Stimulated activated CD8-positive, alpha-beta memory T cell treated with anti-CD3 and anti-CD28 coated beads, Interleukin-7, amount 100 ng/mL, for 24 hours (primary cell): ENCODE results near the gene MYO3B.

Source experiments
- DNase-seq: peaks from one replicate; pipeline ENCODE4 v3.0.0-alpha.2; 2020; ENCODE audit warnings: low read depth

MYO3B gene

GRCh38 chr2:170163411-170164065 is 14.4 kb upstream of the MYO3B start:
- DNase-seq = no peak

GRCh38 chr2:170165129-170165528 is 12.8 kb upstream of the MYO3B start:
- DNase-seq = no peak

- DNase-seq = no peak
These were observed 11.2 kb upstream of the MYO3B start for GRCh38 chr2:170166735-170167134.

- DNase-seq = no peak
These were observed 7.5 kb upstream of the MYO3B start for GRCh38 chr2:170170281-170171040.

- no peak for DNase-seq
These were observed 1.7 kb upstream of the MYO3B start for GRCh38 chr2:170176212-170176611.

- DNase-seq = no peak
These were observed 2.2 kb downstream of the MYO3B start for GRCh38 chr2:170180031-170180566.

GRCh38 chr2:170181602-170182001 is 3.7 kb downstream of the MYO3B start:
- DNase-seq = no peak

- no peak for DNase-seq
These were observed 7.4 kb downstream of the MYO3B start for GRCh38 chr2:170185319-170185718.

- no peak for DNase-seq
These were observed 11.8 kb downstream of the MYO3B start for GRCh38 chr2:170189757-170190156.

GRCh38 chr2:170190172-170190571 is 12.2 kb downstream of the MYO3B start:
- DNase-seq = no peak

GRCh38 chr2:170191166-170191866 is 13.4 kb downstream of the MYO3B start:
- no peak for DNase-seq

GRCh38 chr2:170196963-170197362 is 19.0 kb downstream of the MYO3B start:
- DNase-seq = no peak

GRCh38 chr2:170201275-170201674 is 23.3 kb downstream of the MYO3B start:
- DNase-seq = no peak

- DNase-seq = no peak
These were observed 23.9 kb downstream of the MYO3B start for GRCh38 chr2:170201734-170202393.

GRCh38 chr2:170202437-170202836 is 24.5 kb downstream of the MYO3B start:
- no peak for DNase-seq

- DNase-seq = no peak
These were observed 26.5 kb downstream of the MYO3B start for GRCh38 chr2:170204298-170204951.

- no peak for DNase-seq
These were observed 28.3 kb downstream of the MYO3B start for GRCh38 chr2:170206246-170206645.

- no peak for DNase-seq
These were observed 29.0 kb downstream of the MYO3B start for GRCh38 chr2:170206805-170207407.

- no peak for DNase-seq
These were observed 30.0 kb downstream of the MYO3B start for GRCh38 chr2:170207901-170208300.

GRCh38 chr2:170208967-170209366 is 31.0 kb downstream of the MYO3B start:
- DNase-seq = no peak

GRCh38 chr2:170212625-170213280 is 34.8 kb downstream of the MYO3B start:
- no peak for DNase-seq
